Measurements from ENCODE around the gene MPC1L. TPM values are rescaled to one million over a fixed set of nuclear protein-coding genes. Genes with fewer than 3 reads are reported as not detected.

The MPC1L gene
- total RNA-seq = not detected in 2 replicates

GRCh38 chrX:40623139-40623536 lies at the start of gene MPC1L:
TSS of gene MPC1L (plus strand) at chrX:40623428. CDS start at chrX:40623566, 138 bp downstream.

GRCh38 chrX:40580537-40581335 lies 42.5 kb upstream of the MPC1L start, which contains the start of gene ATP6AP2:
TSS of gene ATP6AP2 (plus strand) at chrX:40580970. CDS start at chrX:40581066, 96 bp downstream.

GRCh38 chrX:40647307-40648197 lies 24.3 kb downstream of the MPC1L start, which contains the start of gene CXorf38:
TSS of gene CXorf38 (minus strand) at chrX:40647561. CDS start at chrX:40647520, 41 bp downstream.

Other genes with a start within 250 kb of the MPC1L start
- gene ATP6AP2, start 42.5 kb upstream of the MPC1L start, total RNA-seq = 147 and 196 TPM in 2 replicates
- 4.3 and 5.8 TPM in 2 replicates for gene CXorf38, start 24.1 kb downstream of the MPC1L start, total RNA-seq
- 7.5 and 9.9 TPM in 2 replicates for gene MED14, start 112.1 kb downstream of the MPC1L start, total RNA-seq